H9 (cell line): ENCODE measurements around the gene C5orf46. TPM values are rescaled to one million over a fixed set of nuclear protein-coding genes. Genes with fewer than 3 reads are reported as not detected.

Experiments
- DNase-seq: peaks from one replicate; pipeline ENCODE4 v3.0.0-alpha.2; 2017
- H2AFZ ChIP-seq: one replicate; pipeline ENCODE4 v1.6.1; 2013; ENCODE audit warnings: mild to moderate bottlenecking, low read length, control low read depth, moderate library complexity
- H2AK5ac ChIP-seq: 2 replicates; pipeline ENCODE4 v1.6.1; 2013; ENCODE audit warnings: low read length, control low read depth, mixed read lengths; ENCODE audit not compliant: insufficient read length
- H2BK120ac ChIP-seq: one replicate; pipeline ENCODE4 v1.6.1; 2013; ENCODE audit warnings: low read depth, mild to moderate bottlenecking, low read length, control low read depth, inconsistent platforms; ENCODE audit not compliant: poor library complexity, severe bottlenecking
- H2BK12ac ChIP-seq: 2 replicates; pipeline ENCODE4 v1.6.1; 2013; ENCODE audit warnings: low read length, control low read depth, mixed read lengths, low read depth; ENCODE audit not compliant: insufficient read length
- H2BK15ac ChIP-seq: 2 replicates; pipeline ENCODE4 v1.6.1; 2013; ENCODE audit warnings: low read depth, low read length, control low read depth
- H2BK20ac ChIP-seq: one replicate; pipeline ENCODE4 v1.6.1; 2013; ENCODE audit warnings: low read depth, mild to moderate bottlenecking, low read length, control low read depth, inconsistent platforms; ENCODE audit not compliant: poor library complexity, severe bottlenecking
- H2BK5ac ChIP-seq: 2 replicates; pipeline ENCODE4 v1.6.1; 2013; ENCODE audit warnings: low read length, control low read depth, mixed read lengths; ENCODE audit not compliant: insufficient read length
- H3K14ac ChIP-seq: 2 replicates; pipeline ENCODE4 v1.6.1; 2013; ENCODE audit warnings: low read length, control low read depth; ENCODE audit not compliant: insufficient read depth
- H3K18ac ChIP-seq: 2 replicates; pipeline ENCODE4 v1.6.1; 2013; ENCODE audit warnings: low read depth, mild to moderate bottlenecking, mixed read lengths, low read length, control low read depth; ENCODE audit not compliant: insufficient read length
- H3K23ac ChIP-seq: 2 replicates; pipeline ENCODE4 v1.6.1; 2013; ENCODE audit warnings: low read length, control low read depth, mixed read lengths, low read depth; ENCODE audit not compliant: insufficient read length
- H3K23me2 ChIP-seq: 2 replicates; pipeline ENCODE4 v1.6.1; 2013; ENCODE audit warnings: low read depth, mild to moderate bottlenecking, mixed read lengths, low read length, control low read depth; ENCODE audit not compliant: insufficient read length, poor library complexity, severe bottlenecking
- H3K27ac ChIP-seq: 2 replicates; pipeline ENCODE4 v1.5.1; 2013; ENCODE audit warnings: low read length, control low read depth, mixed read lengths, low read depth; ENCODE audit not compliant: insufficient read length
- H3K27me3 ChIP-seq: 2 replicates; pipeline ENCODE4 v1.6.1; 2013; ENCODE audit warnings: low read length, control low read depth, inconsistent platforms; ENCODE audit not compliant: insufficient read depth
- H3K4ac ChIP-seq: 2 replicates; pipeline ENCODE4 v1.6.1; 2013; ENCODE audit warnings: low read depth, mild to moderate bottlenecking, control low read depth, inconsistent platforms, low read length, moderate library complexity
- H3K4me1 ChIP-seq: 2 replicates; pipeline ENCODE4 v1.6.1; 2013; ENCODE audit warnings: low read length, control low read depth, inconsistent platforms; ENCODE audit not compliant: insufficient read depth
- H3K4me2 ChIP-seq: 2 replicates; pipeline ENCODE4 v1.6.1; 2013; ENCODE audit warnings: low read length, control low read depth, mixed read lengths; ENCODE audit not compliant: insufficient read length, insufficient read depth
- H3K56ac ChIP-seq: 2 replicates; pipeline ENCODE4 v1.6.1; 2013; ENCODE audit warnings: low read depth, mild to moderate bottlenecking, mixed read lengths, low read length, control low read depth; ENCODE audit not compliant: insufficient read length
- H3K79me1 ChIP-seq: 2 replicates; pipeline ENCODE4 v1.6.1; 2013; ENCODE audit warnings: low read depth, mild to moderate bottlenecking, moderate library complexity, low read length, control low read depth, inconsistent platforms; ENCODE audit not compliant: insufficient read depth, poor library complexity, severe bottlenecking
- H3K79me2 ChIP-seq: 2 replicates; pipeline ENCODE4 v1.6.1; 2013; ENCODE audit warnings: low read length, control low read depth, inconsistent platforms; ENCODE audit not compliant: insufficient read depth
- H3K9ac ChIP-seq: 2 replicates; pipeline ENCODE4 v1.6.1; 2013; ENCODE audit warnings: low read length, control low read depth, mixed read lengths; ENCODE audit not compliant: insufficient read length; ENCODE audit errors: extremely low read depth
- H3K9me3 ChIP-seq: one replicate; pipeline ENCODE4 v1.6.1; 2013; ENCODE audit warnings: low read depth, low read length, inconsistent platforms; ENCODE audit not compliant: control insufficient read depth
- H3T11ph ChIP-seq: one replicate; pipeline ENCODE4 v1.6.1; 2013; ENCODE audit warnings: mild to moderate bottlenecking, low read length, control low read depth, inconsistent platforms
- H4K20me1 ChIP-seq: one replicate; pipeline ENCODE4 v1.6.1; 2013; ENCODE audit not compliant: control insufficient read depth, insufficient read length, insufficient read depth
- H4K5ac ChIP-seq: 2 replicates; pipeline ENCODE4 v1.6.1; 2013; ENCODE audit warnings: low read depth, mild to moderate bottlenecking, mixed read lengths, low read length, control low read depth; ENCODE audit not compliant: insufficient read length
- H4K8ac ChIP-seq: replicated peaks from 2 replicates; pipeline ENCODE4 v1.6.1; 2013; ENCODE audit warnings: low read length, control low read depth, mixed read lengths, low read depth; ENCODE audit not compliant: insufficient read length
- H4K91ac ChIP-seq: 2 replicates; pipeline ENCODE4 v1.6.1; 2013; ENCODE audit warnings: low read depth, mild to moderate bottlenecking, moderate library complexity, mixed read lengths, low read length, control low read depth; ENCODE audit not compliant: insufficient read length
- H3K27ac Mint-ChIP-seq, 3 experiments: 2 replicates in 2 of 3; 3 replicates in 1 of 3; pipeline ENCODE4 v1.8.0; 2020 to 2021; ENCODE audit warnings: mixed read lengths in 3 of 3, mild to moderate bottlenecking in 1 of 3, moderate library complexity in 1 of 3
- H3K27me3 Mint-ChIP-seq: 2 replicates; pipeline ENCODE4 v1.8.0; 2021; ENCODE audit warnings: low read depth, mild to moderate bottlenecking, moderate library complexity, mixed read lengths
- H3K36me3 Mint-ChIP-seq, 3 experiments: 2 replicates in 2 of 3; 3 replicates in 1 of 3; pipeline ENCODE4 v1.8.0; 2020 to 2021; ENCODE audit warnings: low read depth in 3 of 3, mixed read lengths in 3 of 3; ENCODE audit not compliant: insufficient read depth in 1 of 3
- H3K4me1 Mint-ChIP-seq, 2 experiments: 2 replicates each; pipeline ENCODE4 v1.8.0; 2020; ENCODE audit warnings: mixed read lengths in 2 of 2
- H3K4me3 Mint-ChIP-seq, 2 experiments: 2 replicates in 1 of 2; 3 replicates in 1 of 2; pipeline ENCODE4 v1.8.0; 2020 to 2021; ENCODE audit warnings: mild to moderate bottlenecking in 2 of 2, mixed read lengths in 2 of 2, moderate library complexity in 1 of 2
- H3K9me3 Mint-ChIP-seq, 2 experiments: 2 replicates in 1 of 2; 3 replicates in 1 of 2; pipeline ENCODE4 v1.8.0; 2020; ENCODE audit warnings: mild to moderate bottlenecking in 2 of 2, mixed read lengths in 2 of 2, moderate library complexity in 1 of 2
- CTCF ChIP-seq: fragments of 200-600 bp; sonication (generic); conservative IDR thresholded peaks from 3 replicates; pipeline ENCODE4 v1.8.0; 2021; ENCODE audit warnings: antibody characterized with exemption, mild to moderate bottlenecking
- WGBS: extraction: QIAGEN DNeasy Blood & Tissue Kit; methylation state at CpG from one replicate; pipeline ENCODE4 v1.1.7; 2013; ENCODE audit warnings: missing lambda C conversion rate, low lambda C conversion rate, mixed read lengths; ENCODE audit not compliant: insufficient read length; ENCODE audit errors: extremely low coverage; 5-methylcytosine and 5-hydroxymethylcytosine counted together
- total RNA-seq: library from RNA; stranded (reverse); gene quantifications from 2 replicates; pipeline ENCODE4 v1.2.1, GENCODE V29; 2021

Gene C5orf46
- total RNA-seq, 1 experiment from 2014 or later = not detected

- Histone ChIP-seq H2BK5ac (no peak overlapping the region), H3K9ac (no peak overlapping the region), H2BK12ac (no peak overlapping the region), H3K4me2 (no peak overlapping the region), H3K9me3 (no peaks in the 10 kb centered on the region), H3K79me1 (no peaks in the 10 kb centered on the region), H3K27ac (no peak overlapping the region), H3K27me3 (no peaks in the 10 kb centered on the region), H4K20me1 (no peaks in the 10 kb centered on the region), H3K18ac (no peak overlapping the region), H3K4me1 (peaks cover 3% of the 10 kb centered on the region; the same call in 1 of the 2 replicates), H3K79me2 (no peaks in the 10 kb centered on the region), H2AK5ac (no peak overlapping the region), H3K23ac (no peak overlapping the region), H4K91ac (no peak overlapping the region), H2BK15ac (no peak overlapping the region), H4K8ac (no peak overlapping the region), H2BK120ac (no peak overlapping the region), H3K4ac (no peak overlapping the region), H3K23me2 (no peaks in the 10 kb centered on the region), H3K56ac (no peak overlapping the region), H4K5ac (no peak overlapping the region), H3T11ph (no peak overlapping the region), H3K14ac (no peak overlapping the region), H2BK20ac (no peak overlapping the region), H2AFZ (no peak overlapping the region)
- no peak for TF ChIP-seq CTCF
- DNase-seq = no peak
- no peaks in the 10 kb centered on the region for H3K9me3 Mint-ChIP-seq
- H3K27me3 Mint-ChIP-seq = peaks cover 4% of the 10 kb centered on the region
- 100% methylated on average over 3 of the region's 11 CpGs for WGBS
- H3K4me3 Mint-ChIP-seq = no peak overlapping the region
- H3K36me3 Mint-ChIP-seq = no peaks in the 10 kb centered on the region; a peak in 1 of 7 replicates
- peaks cover 20 to 34% of the 10 kb centered on the region in 2 experiments for H3K4me1 Mint-ChIP-seq
- H3K27ac Mint-ChIP-seq = peak overlapping the region in 1 of 3 experiments; percentile 49; a peak in 1 of 7 replicates
These were observed 51.2 kb downstream of the C5orf46 start for GRCh38 chr5:147854894-147855773.
